ENCODE results near the gene KCNN2.

DNA sequence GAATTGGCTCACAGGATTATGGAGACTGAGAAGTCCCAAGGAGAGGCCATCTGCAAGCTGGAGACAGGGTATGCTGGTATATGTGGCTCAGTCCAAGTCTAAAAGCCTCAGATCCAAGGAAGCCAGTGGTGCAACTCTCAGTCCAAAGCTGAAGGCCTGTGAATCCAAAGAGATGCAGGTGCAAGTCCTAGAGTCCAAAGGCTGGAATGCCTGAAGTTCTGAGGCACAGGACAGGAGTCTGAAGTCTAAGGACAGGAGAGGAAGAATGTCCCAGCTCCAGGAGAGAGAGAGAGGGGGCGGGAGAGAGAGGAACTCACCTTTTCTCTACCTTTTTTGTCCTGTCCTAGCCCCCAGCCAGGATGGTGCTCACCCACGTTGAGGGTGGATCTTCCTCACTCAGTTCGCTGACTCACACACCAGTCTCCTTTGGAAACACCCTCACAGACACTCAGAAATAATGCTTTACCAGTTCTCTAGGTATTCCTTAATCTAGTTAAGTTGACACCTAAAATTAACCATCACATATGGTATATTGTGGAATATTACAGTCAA, 49.6 kb downstream of the KCNN2 start:
- TF ChIP-seq, protein P1, sequence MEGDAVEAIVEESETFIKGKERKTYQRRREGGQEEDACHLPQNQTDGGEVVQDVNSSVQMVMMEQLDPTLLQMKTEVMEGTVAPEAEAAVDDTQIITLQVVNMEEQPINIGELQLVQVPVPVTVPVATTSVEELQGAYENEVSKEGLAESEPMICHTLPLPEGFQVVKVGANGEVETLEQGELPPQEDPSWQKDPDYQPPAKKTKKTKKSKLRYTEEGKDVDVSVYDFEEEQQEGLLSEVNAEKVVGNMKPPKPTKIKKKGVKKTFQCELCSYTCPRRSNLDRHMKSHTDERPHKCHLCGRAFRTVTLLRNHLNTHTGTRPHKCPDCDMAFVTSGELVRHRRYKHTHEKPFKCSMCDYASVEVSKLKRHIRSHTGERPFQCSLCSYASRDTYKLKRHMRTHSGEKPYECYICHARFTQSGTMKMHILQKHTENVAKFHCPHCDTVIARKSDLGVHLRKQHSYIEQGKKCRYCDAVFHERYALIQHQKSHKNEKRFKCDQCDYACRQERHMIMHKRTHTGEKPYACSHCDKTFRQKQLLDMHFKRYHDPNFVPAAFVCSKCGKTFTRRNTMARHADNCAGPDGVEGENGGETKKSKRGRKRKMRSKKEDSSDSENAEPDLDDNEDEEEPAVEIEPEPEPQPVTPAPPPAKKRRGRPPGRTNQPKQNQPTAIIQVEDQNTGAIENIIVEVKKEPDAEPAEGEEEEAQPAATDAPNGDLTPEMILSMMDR (conservative IDR thresholded peaks at IDR 0.05; ENCODE audit: low read depth, low read length), result no peak
- TF ChIP-seq EZH2 (IDR thresholded peaks at IDR 0.05; ENCODE audit: borderline replicate concordance, low read depth, low read length, poor library complexity, severe bottlenecking), result no peak
